GM21825 (cell line): ENCODE data around the gene POSTN.
"Not testable (repeated sequence)": the region's sequence is repeated elsewhere in the genome, so short reads cannot be mapped to it uniquely, and the experiment has no call there.

Experiments
- ATAC-seq: cut with Tn5 transposase; IDR thresholded peaks from one replicate; pipeline ENCODE4 v1.9.1; 2021; ENCODE audit warnings: mild to moderate bottlenecking, moderate library complexity; ENCODE audit not compliant: unreplicated experiment

The POSTN gene

DNA sequence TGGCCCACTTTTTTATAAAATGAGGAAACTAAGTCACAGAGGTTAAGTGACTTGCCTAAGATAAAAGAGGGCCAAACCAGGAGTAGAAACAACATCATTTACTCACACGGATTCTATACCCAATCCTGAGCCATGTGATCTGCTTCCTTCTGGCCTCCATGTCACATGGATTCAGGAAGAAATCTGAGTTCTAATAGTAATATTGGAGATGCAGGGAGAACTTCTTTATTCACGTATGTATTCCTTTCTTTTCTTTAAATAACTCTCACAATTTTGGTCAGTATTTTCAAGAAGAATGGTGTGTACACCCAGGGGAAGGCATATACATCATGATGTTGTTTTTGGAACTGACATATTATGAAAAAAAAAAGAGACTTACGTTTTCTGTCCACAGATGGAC is 1.8 kb downstream of the POSTN start:
- ATAC-seq, result no peak

DNA sequence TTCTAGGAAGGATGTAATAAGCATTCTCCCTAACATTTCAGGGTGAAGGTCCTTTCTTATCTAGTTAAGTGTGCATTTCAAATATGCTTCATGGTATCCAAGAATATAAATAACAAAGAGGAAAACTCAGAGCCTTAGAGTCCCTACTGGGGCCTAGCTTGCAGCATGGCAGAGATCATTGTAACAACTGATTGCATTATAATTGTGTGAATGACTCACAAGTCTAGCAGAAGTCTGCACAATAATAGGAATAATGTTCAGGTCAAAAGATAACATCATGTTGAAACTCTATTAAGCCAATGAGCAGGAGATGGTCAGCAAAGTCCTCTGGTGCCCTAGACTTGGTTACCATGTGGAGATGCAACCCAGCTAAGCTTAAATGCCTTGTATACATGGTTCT is 3.4 kb downstream of the POSTN start:
- ATAC-seq, result no peak

DNA sequence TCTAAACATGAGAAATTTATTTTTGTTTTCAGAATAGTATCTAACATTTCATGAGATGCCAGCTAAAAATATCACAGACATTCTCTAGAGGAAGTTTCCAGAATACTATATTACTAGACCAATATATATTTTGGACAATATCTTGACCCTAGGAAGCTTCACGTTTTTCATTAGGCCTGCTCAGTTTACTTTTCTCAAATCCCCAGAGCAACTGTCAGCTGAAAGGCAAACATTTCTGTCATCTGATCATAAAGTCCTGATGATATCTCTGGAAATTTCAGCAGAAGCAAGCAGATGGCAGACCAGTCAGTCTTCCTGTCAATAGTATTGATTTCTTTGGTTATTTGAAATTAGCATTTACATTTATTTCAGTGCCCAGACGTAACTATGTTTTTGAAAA is 4.0 kb downstream of the POSTN start:
- no peak for ATAC-seq

DNA sequence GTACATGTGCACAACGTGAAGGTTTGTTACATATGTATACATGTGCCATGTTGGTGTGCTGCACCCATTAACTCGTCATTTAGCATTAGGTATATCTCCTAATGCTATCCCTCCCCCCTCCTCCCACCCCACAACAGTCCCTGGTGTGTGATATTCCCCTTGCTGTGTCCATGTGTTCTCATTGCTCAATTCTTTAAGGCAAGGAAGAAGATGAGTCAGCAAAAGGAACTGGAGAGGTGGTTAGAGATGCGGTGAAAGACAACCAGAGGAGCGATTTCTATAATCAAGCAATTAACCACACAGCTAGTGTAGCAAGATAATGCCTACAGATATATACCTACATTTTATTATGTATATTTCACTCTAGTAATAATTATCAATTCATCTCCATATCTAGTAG is 9.2 kb downstream of the POSTN start:
- ATAC-seq, result not testable (repeated sequence)

DNA sequence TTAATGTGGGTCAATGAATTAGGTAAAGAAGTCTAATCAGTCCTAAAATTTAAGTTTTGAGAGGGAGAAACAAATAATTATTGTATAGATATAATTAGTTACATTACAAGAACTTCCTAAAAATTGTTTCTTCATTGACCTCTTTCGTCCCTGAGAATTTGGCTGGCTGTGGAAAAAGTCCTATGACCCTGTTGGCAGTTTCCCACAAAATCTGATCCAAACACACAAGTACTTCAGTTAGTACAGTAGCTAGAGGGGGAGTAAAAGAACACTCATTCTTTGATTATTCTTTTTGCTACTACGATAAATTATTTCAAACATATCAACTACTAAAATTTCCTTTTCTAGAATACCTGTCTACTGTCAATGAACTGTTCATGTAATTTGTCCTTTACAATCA is 11.3 kb downstream of the POSTN start:
- ATAC-seq, result no peak

DNA sequence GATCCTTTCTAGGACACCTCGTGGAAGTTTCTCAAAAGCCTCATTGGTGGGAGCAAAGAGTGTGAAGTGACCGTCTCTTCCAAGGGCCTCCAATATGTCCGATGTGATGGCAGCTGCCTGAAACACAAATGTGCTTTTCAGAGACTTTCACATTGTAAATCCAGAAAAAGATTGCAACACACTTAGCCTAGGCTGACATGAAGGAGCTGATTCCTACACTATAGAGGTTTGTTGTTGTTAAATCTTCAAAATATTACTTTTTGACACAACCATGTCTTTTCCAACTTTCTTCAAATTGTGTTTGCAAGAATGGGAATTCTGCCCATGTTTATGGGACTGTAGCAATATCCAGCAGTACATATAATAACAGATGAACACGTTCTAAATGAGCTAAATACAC is 12.4 kb downstream of the POSTN start:
- no peak for ATAC-seq

DNA sequence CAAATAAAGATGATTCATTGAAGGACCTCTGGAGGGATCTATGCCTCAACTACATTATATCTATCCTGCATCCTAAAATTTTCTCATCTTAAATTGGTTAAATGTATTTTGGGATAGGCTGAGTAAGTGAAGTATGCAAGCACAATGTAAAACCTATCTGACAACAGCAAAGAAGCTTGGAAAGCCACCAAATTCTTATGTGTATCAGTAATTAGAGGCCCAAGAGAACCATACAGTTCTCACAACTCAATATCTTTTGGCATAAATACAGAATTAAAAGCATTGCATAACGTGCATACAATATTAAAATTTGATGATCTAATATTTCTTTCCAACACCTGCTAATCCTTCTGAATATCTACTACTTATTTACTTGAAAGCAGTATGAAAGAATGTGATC is 13.0 kb downstream of the POSTN start:
- ATAC-seq, result no peak

DNA sequence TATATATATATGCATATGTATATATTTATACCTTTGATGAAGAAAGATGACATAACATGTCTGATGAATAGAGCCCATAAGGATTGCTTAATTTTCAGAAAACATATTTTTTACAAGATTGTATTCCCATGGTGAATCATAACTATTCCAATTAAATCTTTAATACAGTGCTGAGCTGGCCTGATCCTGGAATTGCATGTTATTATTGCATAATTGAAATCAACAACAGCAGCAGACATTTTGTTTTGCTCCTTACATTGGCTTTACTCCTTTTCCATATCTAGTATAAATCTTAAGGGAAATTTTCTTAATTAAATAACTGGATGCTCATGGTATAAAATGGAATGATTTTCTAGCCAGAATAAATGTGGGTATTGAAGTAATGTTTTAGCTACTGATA is 22.0 kb downstream of the POSTN start:
- ATAC-seq, result no peak

DNA sequence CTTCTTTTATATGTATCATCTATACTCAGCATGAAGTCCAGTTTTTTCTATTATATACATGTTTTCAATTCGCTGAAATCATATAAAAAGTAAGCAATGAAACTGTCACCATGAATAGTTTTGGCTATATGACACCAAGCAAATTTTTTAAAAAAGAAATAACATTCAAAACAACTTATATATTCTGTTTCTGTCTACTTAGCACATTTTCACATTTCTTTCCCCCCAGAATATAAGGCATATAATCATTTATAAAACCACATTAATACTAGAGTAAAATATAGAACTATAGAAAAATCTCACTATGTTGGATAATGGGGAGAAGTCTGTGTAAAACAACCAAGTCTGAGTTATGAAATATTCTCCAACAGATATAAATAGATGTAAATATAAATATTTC is 33.1 kb downstream of the POSTN start:
- no peak for ATAC-seq

DNA sequence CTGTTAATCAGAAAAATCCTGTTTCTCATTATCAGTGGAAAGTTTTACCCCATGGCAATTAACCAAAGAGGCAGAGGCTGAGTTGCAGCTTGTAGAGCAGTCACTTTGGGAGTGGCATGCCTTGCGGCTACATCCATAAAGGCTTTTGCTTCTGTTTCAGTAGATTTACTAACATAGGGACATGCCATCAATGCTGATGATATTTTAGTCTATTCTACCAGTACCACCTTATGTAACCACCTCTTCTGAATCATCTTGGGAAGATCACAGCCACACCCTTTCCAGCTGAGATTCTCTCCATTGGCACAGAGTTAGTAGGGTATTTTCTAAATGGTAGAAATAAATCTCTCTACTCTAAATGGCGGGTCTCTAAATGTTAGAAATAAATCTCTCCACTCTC is 37.5 kb downstream of the POSTN start:
- ATAC-seq, result no peak

DNA sequence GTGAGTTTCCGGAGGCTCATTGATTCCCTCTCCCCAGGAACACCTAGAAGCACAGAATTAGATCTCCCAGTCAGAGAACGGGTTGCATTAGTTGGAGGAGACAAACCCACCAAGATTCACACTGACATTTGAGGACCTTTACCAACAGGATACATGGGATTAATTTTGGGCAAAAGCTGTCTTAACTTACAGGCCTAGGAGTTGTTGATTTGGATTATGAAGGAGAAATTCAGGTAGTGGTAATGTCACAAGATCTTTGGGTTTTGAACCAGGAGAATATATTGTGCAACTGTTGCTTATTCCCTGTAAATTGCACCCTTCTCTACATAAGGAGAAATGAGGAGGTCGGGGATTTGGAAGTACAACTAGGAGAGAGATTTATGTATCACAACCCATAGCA is 38.0 kb downstream of the POSTN start:
- ATAC-seq, result no peak

DNA sequence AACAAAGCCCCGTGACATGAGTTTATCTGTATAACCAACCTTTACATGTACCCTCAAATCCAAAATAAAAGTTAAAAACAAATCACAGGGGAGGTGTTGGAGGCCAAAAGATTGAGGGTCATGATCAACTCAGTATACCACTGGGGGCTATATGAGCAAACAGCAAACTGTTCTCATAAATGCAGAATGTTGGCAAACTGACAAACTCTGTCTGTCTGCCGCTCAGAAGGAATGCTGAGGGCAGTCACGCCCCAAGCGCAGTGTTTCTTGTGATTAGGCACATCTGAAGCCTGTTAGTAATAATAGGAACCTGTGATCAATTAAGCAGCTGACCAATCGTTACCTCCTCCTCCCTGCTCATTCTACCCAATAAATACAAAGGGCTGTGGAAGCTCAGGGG is 39.8 kb downstream of the POSTN start:
- ATAC-seq, result not testable (repeated sequence)

DNA sequence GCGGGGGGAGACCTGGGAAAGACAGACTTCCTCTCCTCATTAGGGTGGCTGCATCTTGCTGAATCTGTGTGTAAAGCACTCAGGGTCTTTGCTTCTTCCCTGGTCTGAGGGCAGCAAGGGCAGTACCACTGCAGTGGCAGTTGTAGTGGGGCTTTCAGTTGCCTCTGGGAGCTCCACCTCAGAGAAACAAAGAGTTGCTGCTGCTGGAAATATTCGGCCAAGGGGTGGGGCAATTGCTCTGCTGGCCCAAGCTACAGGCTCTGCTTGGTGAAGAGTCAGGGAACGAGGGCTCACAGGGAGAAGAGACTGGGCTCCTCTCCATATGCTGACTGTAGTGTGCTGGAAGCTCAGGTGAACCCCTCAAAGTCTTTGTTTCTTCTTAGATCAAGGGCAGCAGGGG is 52.5 kb downstream of the POSTN start:
- no peak for ATAC-seq

DNA sequence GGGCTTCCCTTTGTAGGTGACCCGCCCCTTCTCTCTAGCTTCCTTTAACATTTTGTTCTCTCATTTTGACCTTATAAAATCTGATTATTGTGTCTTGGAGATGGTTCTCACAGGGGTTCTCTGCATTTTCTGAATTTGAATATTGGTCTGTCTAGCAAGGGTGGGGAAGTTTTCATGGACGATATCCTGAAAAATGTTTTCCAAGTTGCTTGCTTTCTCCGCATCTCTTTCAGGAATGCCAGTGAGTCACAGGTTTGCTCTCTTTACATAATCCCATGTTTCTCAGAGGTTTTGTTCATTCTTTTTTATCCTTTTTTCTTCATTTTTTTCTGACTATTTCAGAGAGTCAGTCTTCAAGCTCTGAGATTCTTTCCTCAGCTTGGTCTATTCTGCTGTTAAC is 53.6 kb downstream of the POSTN start:
- no peak for ATAC-seq

DNA sequence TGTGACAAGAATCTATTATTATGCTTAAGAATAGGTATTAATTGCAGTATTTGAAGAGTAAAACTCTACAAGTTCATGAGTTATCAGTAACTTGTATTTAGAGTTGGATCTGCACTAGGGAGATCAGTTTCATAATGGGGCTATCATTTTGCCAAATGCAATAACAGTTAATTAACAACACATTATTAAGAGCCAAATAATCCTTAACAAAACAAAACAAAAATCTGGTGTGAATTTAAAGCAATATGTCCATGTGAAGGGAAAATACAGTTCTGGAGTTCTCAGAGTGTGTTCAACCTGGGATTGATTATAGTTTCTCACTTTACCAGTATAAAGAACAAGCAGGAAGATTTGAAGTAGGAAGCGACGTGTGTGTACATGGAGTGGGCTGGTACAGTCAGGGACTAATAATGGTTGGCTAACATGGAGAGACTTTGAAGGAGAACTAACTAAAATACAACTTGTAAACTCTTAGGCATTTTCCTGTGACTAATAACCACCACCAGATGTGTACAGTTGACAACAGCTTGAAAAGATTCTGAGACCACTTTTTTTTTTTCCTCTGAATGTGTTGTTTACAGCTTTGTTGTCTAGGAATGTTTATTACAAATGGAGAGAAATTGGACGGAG is 58.5 kb downstream of the POSTN start:
- no peak for ATAC-seq

DNA sequence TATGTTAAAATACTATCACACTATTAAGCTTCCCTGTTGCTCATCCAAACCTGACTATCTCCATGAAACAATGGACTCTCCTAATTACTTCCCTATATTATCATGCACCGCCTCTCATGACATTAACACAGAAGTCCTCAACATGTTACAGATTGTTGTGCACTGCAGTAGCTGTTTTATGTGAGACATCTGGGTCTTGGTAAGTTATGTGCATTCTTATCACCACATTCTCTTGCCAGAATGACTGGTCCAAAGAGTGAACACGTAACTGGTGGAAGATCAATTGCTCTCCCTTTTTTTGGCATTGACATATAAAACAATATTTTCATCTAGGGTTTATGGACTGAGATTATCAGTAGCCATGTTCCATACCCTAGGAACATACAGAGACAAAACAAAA is 59.4 kb downstream of the POSTN start:
- no peak for ATAC-seq

DNA sequence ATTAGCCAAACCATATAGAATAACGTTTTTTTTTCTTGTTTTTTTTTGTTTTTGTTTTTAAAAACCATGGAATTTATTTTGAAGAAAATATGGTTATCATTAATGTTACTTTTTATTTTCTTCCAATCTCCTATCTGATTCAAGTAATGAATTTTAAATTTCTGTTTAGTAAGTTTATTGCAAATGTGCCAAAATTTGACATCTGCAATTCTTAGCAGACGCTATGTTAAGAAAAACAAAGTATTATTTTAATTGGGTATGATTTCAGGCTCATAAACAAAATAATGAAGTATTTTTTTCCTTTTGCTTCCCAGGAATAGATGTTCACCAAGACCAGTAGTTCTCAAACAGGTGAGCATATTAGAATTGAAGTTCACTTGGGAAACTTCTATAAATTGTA is 63.1 kb downstream of the POSTN start:
- no peak for ATAC-seq

DNA sequence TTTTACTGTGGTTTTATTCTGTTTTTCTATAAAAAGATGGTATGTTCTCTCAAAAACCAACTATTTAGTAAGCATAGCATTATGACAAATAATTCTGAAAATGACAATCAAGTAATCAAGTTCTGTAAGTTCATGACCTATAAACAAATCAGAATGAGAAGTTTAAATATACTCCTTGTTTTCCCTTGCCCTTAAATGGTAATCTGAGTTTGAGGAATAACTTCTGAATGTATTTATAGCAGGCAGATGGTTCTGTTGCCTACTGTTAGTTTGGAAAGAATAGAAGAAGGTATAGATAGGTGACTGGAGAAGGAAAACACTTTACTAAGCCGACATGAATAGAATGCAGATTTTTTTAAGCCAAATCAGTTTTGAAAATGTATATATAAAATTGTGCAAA is 63.9 kb downstream of the POSTN start:
- no peak for ATAC-seq

DNA sequence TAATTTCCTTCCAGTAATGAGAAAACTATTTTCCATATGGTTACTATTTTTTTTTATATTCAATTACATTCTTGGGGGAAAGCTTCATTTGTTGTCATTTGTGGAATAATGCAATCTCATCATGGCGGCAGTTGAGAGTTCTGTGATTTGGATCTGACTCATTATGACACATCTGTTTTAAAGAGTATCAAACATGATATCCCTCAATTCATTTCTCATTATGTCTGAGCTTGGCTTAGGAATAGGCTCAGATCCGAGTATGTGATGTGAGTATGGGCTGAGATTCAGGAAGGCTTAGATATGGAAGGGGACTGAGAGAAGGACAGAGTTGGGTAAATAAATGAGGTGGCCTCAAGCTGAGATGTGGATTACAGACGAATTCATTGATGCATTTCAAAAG is 64.4 kb downstream of the POSTN start:
- ATAC-seq, result no peak

DNA sequence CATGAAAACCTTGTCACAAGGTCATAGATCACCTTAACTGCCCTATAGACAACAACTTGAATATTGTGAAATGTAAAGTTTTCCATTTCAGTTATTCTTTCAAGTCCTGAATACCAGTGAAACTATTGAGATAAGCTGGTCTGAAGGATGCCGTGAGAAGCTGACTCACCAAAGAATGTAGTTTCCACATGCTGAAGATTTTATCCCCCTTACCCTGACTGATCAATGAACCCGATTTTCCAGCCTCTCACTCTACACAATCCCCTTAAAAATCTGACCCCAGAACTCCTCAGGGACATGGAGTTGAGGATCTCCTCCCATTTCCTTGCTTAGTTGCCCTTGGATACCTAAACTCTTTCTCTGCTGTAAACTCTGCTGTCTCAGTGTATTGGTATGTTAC is 67.5 kb downstream of the POSTN start:
- ATAC-seq, result no peak

DNA sequence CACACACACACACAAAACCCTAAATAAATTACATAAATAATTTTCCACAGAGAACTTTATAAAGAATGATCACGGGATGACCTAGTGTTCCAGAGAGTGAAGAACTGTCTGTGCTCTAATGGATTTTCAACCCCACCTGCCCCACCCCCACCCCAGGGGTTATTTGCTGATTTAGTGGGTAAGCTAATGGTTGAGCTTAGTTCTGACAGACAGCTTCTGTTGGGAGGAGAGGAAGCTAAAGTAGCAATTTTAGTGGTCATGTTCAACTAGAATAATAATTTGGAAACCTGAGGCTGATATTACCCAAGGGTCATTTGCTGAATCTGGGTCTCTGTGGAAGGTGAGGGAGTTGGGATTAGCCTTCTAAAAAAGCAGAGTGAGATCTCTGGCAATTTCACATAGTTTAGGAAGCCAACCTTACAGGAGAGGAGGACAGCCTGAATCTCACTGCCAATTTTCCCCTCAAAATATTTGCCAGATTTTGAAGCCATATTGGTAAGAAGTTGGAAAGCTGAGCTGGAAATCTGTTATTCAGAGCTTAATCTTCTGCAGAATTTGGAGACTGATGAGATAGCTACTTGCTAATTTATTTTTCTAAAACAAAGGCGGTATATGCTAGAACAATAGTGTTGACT is 68.7 kb downstream of the POSTN start:
- ATAC-seq, result no peak

DNA sequence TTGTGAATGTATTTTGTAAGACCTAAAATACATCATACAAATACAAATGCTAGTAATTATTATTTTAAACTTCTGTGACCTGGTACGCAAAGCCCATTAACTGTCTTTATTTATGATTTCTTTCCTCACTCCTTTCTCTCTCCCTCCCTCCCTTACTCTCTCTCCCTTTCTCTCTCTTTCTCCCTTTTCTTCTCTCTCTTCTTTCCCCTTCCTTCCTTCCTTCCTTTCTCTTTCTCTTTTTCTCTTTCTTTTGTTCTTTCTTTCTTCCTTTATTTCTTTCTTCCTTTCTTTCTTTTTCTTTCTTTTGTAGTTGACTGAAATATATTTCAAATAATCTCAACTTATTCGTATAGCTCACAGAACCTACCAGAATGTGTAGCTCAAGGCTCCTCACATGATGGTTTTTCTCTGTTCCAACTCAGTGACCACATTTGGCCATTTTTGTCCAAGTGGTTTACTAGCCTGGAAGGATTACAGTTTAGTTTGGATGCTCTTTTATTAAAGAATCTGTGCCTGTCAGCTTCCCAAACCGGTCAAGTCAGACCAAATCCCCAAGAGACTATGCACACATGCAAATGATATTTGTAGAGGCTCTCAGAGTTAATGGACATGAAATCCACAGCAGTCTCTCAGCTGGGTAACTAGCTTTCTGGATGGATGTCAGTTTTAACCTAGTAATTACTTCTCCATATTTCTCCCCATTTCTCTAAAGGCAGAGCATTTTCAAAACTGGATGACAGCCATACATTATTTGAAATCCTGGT is 71.7 kb downstream of the POSTN start:
- ATAC-seq, result no peak
